IMR-90 (cell line): Measurements from ENCODE around the gene IRAK2. TPM values are rescaled to one million over a fixed set of nuclear protein-coding genes. Genes with fewer than 3 reads are reported as not detected.
A peak's percentile ranks its signal among the peaks of the same experiment; 100 is the strongest.

Experiments used
- ATAC-seq: fragments of 200-7000 bp; cut with Tn5 transposase; 2 replicates; pipeline ENCODE4 v1.9.1; 2020; ENCODE audit warnings: low read depth, mild to moderate bottlenecking, moderate library complexity
- BruUV-seq: library from RNA; stranded (reverse); fragments of 400-500 nt; replicated peaks from 2 replicates; lab custom pipeline; 2021; lab: Mats Ljungman, UMichigan
- CTCF ChIA-PET: fragments of 300-600 bp; formaldehyde crosslinking; extraction: SDS; loops from one replicate; lab custom pipeline; 2021; ENCODE audit warnings: antibody characterized with exemption; lab: Yijun Ruan, JAX
- POLR2A ChIA-PET: fragments of 300-600 bp; sonication (Branson Sonifier 250); formaldehyde crosslinking; loops from one replicate; lab custom pipeline; 2022; ENCODE audit warnings: antibody characterized with exemption; ENCODE audit not compliant: unreplicated experiment; lab: Charles Lee
- DNase-seq: peaks from one replicate; pipeline ENCODE4 v3.0.0; 2013
- H2AFZ ChIP-seq: replicated peaks from 2 replicates; pipeline ENCODE3; 2013; ENCODE audit warnings: low read length, mild to moderate bottlenecking; ENCODE audit not compliant: poor library complexity
- H2AK5ac ChIP-seq: 2 replicates; pipeline ENCODE4 v1.6.1; 2013; ENCODE audit warnings: low read depth, low read length, inconsistent platforms
- H2AK9ac ChIP-seq: replicated peaks from 2 replicates; pipeline ENCODE3; 2013; ENCODE audit warnings: mild to moderate bottlenecking, low read depth, low read length, moderate library complexity; ENCODE audit not compliant: poor library complexity
- H2BK120ac ChIP-seq: 2 replicates; pipeline ENCODE4 v1.6.1; 2013; ENCODE audit warnings: low read depth, low read length, inconsistent platforms
- H2BK15ac ChIP-seq: 3 replicates; pipeline ENCODE4 v1.6.1; 2013; ENCODE audit warnings: low read depth, low read length, inconsistent platforms
- H2BK20ac ChIP-seq: 2 replicates; pipeline ENCODE4 v1.6.1; 2013; ENCODE audit warnings: low read depth, mild to moderate bottlenecking, inconsistent platforms, low read length, moderate library complexity
- H2BK5ac ChIP-seq: 2 replicates; pipeline ENCODE4 v1.6.1; 2013; ENCODE audit warnings: mild to moderate bottlenecking, low read depth, low read length, inconsistent platforms; ENCODE audit not compliant: poor library complexity, severe bottlenecking
- H3K14ac ChIP-seq: replicated peaks from 2 replicates; pipeline ENCODE4 v1.6.1; 2013; ENCODE audit warnings: low read depth, low read length, inconsistent platforms
- H3K18ac ChIP-seq: 2 replicates; pipeline ENCODE4 v1.6.1; 2013; ENCODE audit warnings: low read depth, low read length, control low read depth
- H3K23ac ChIP-seq: 2 replicates; pipeline ENCODE4 v1.6.1; 2013; ENCODE audit warnings: low read depth, low read length, inconsistent platforms
- H3K27ac ChIP-seq: 2 replicates; pipeline ENCODE4 v1.5.1; 2013; ENCODE audit warnings: mild to moderate bottlenecking, control low read depth, low read length; ENCODE audit not compliant: insufficient read depth
- H3K27me3 ChIP-seq: 2 replicates; pipeline ENCODE4 v1.6.1; 2013; ENCODE audit warnings: low read length; ENCODE audit not compliant: control insufficient read depth, insufficient read depth
- H3K36me3 ChIP-seq: 2 replicates; pipeline ENCODE4 v1.6.1; 2013; ENCODE audit warnings: low read length, mixed read lengths; ENCODE audit not compliant: control insufficient read depth, insufficient read depth
- H3K4ac ChIP-seq: 2 replicates; pipeline ENCODE4 v1.6.1; 2013; ENCODE audit warnings: low read depth, low read length, inconsistent platforms
- H3K4me1 ChIP-seq: 2 replicates; pipeline ENCODE4 v1.6.1; 2013; ENCODE audit warnings: low read length, mixed read lengths; ENCODE audit not compliant: control insufficient read depth, insufficient read depth
- H3K4me2 ChIP-seq: 2 replicates; pipeline ENCODE4 v1.6.1; 2013; ENCODE audit warnings: low read depth, mild to moderate bottlenecking, control low read depth, low read length, moderate library complexity
- H3K4me3 ChIP-seq: 2 replicates; pipeline ENCODE4 v1.5.1; 2013; ENCODE audit warnings: low read depth, mild to moderate bottlenecking, control low read depth, low read length, moderate library complexity; ENCODE audit not compliant: insufficient read depth
- H3K56ac ChIP-seq: 2 replicates; pipeline ENCODE4 v1.6.1; 2013; ENCODE audit warnings: low read length, inconsistent platforms; ENCODE audit not compliant: insufficient read depth; ENCODE audit errors: extremely low read depth
- H3K79me1 ChIP-seq, 2 experiments: 2 replicates each; pipeline ENCODE4 v1.6.1; 2013; ENCODE audit warnings: low read length in 2 of 2, inconsistent platforms in 1 of 2, low read depth in 1 of 2
- H3K9ac ChIP-seq: 2 replicates; pipeline ENCODE4 v1.6.1; 2013; ENCODE audit warnings: low read depth, low read length, control low read depth
- H3K9me1 ChIP-seq: 2 replicates; pipeline ENCODE4 v1.6.1; 2013; ENCODE audit warnings: low read length, inconsistent platforms; ENCODE audit not compliant: insufficient read depth
- H3K9me3 ChIP-seq: 2 replicates; pipeline ENCODE4 v1.6.1; 2013; ENCODE audit warnings: low read length; ENCODE audit not compliant: control insufficient read depth, insufficient read depth
- H4K20me1 ChIP-seq: 2 replicates; pipeline ENCODE4 v1.6.1; 2013; ENCODE audit warnings: low read length, inconsistent platforms; ENCODE audit not compliant: insufficient read depth
- H4K5ac ChIP-seq: 2 replicates; pipeline ENCODE4 v1.6.1; 2013; ENCODE audit warnings: mild to moderate bottlenecking, low read depth, low read length, control low read depth
- H4K8ac ChIP-seq, 2 experiments: 2 replicates each; pipeline ENCODE4 v1.6.1; 2013; ENCODE audit warnings: low read depth in 2 of 2, low read length in 2 of 2, control low read depth in 1 of 2, inconsistent platforms in 1 of 2
- H4K91ac ChIP-seq: 2 replicates; pipeline ENCODE4 v1.6.1; 2013; ENCODE audit warnings: low read depth, low read length, inconsistent platforms; ENCODE audit not compliant: insufficient read depth
- BHLHE40 ChIP-seq: fragments of 150-350 bp; IDR thresholded peaks from 2 replicates; pipeline ENCODE4 v1.6.1; 2016; ENCODE audit warnings: mild to moderate bottlenecking, low read depth, low read length
- CEBPB ChIP-seq: IDR thresholded peaks from 2 replicates; pipeline ENCODE4 v1.6.1; 2012; ENCODE audit warnings: low read depth, low read length, improper control_type of control experiment
- CHD1 ChIP-seq: IDR thresholded peaks from 2 replicates; pipeline ENCODE4 v1.6.1; 2012; ENCODE audit warnings: low read depth, low read length, improper control_type of control experiment
- CTCF ChIP-seq: conservative IDR thresholded peaks from 2 replicates; pipeline ENCODE4 v1.5.1; 2012; ENCODE audit warnings: mild to moderate bottlenecking, low read depth, low read length, improper control_type of control experiment
- ELK1 ChIP-seq: fragments of 150-350 bp; IDR thresholded peaks from 2 replicates; pipeline ENCODE4 v1.6.1; 2016; ENCODE audit warnings: low read depth, mild to moderate bottlenecking, low read length, moderate library complexity, borderline replicate concordance
- FOS ChIP-seq: fragments of 150-350 bp; IDR thresholded peaks from 2 replicates; pipeline ENCODE4 v1.6.1; 2016; ENCODE audit warnings: low read depth, low read length
- MAFK ChIP-seq: IDR thresholded peaks from 2 replicates; pipeline ENCODE4 v1.6.1; 2012; ENCODE audit warnings: low read depth, low read length, improper control_type of control experiment
- MAZ ChIP-seq: IDR thresholded peaks from 2 replicates; pipeline ENCODE4 v1.6.1; 2012; ENCODE audit warnings: low read depth, mild to moderate bottlenecking, low read length, improper control_type of control experiment, moderate library complexity, borderline replicate concordance
- NFE2L2 ChIP-seq: fragments of 150-350 bp; IDR thresholded peaks from 2 replicates; pipeline ENCODE4 v1.6.1; 2016; ENCODE audit warnings: low read depth, mild to moderate bottlenecking, low read length
- RAD21 ChIP-seq: IDR thresholded peaks from 2 replicates; pipeline ENCODE4 v1.6.1; 2012; ENCODE audit warnings: low read length, improper control_type of control experiment
- RCOR1 ChIP-seq: IDR thresholded peaks from 2 replicates; pipeline ENCODE4 v1.6.1; 2012; ENCODE audit warnings: mild to moderate bottlenecking, low read length, improper control_type of control experiment; ENCODE audit not compliant: insufficient replicate concordance
- RFX5 ChIP-seq: IDR thresholded peaks from 2 replicates; pipeline ENCODE4 v1.8.0; 2012; ENCODE audit warnings: low read depth, mild to moderate bottlenecking, low read length, moderate library complexity
- SMC3 ChIP-seq: fragments of 150-350 bp; IDR thresholded peaks from 2 replicates; pipeline ENCODE4 v1.6.1; 2016; ENCODE audit warnings: low read depth, mild to moderate bottlenecking, antibody characterized with exemption, low read length, moderate library complexity
- USF2 ChIP-seq: fragments of 150-350 bp; IDR thresholded peaks from 2 replicates; pipeline ENCODE4 v1.6.1; 2017; ENCODE audit warnings: mild to moderate bottlenecking, antibody characterized with exemption, low read length, low read depth
- WGBS, 2 experiments: methylation state at CpG; one replicate each; pipeline versions ENCODE4 v1.1.5 to v1.1.7; 2013; ENCODE audit warnings: missing lambda C conversion rate in 2 of 2; ENCODE audit not compliant: insufficient read length in 1 of 2; ENCODE audit errors: extremely low coverage in 2 of 2; 5-methylcytosine and 5-hydroxymethylcytosine counted together
- dilution Hi-C: fragments of 300-500 bp; cut with HindIII; formaldehyde crosslinking; loops from one replicate; pipeline ENCODE4 v1.14.3; 2018; ENCODE audit warnings: low sequenced_read_pairs; ENCODE audit not compliant: unreplicated experiment
- in situ Hi-C: fragments of 300-500 bp; cut with MboI; formaldehyde crosslinking; loops from 3 replicates; pipeline ENCODE4 v1.14.3; 2019; ENCODE audit warnings: low sequenced_read_pairs, inconsistent platforms, mixed read lengths
- intact Hi-C: fragments of 100-400 bp; cut with micrococcal nuclease; formaldehyde crosslinking; loops from 2 replicates; pipeline ENCODE4 v1.10.0; 2022
- polyA plus RNA-seq, 3 experiments: library from polyadenylated mRNA; depleted of rRNA; stranded (reverse); fragments of >200 nt; gene quantifications; 2 replicates each; pipeline ENCODE4 v1.2.3, GENCODE V29; 2012; ENCODE audit warnings: low replicate concordance in 1 of 3
- total RNA-seq: library from RNA; depleted of rRNA; stranded (reverse); fragments of >200 nt; gene quantifications from 2 replicates; pipeline ENCODE4 v1.2.3, GENCODE V29; 2012

The IRAK2 gene
- total and polyA plus RNA-seq, 2 of the 4 experiments (the other 2 are of a cell fraction): 6.9 to 8.1 TPM

- 95% methylated on average over 3 of the region's 11 CpGs; no CpG with 5 or more reads in 1 of the 2 experiments for WGBS, 2 experiments
- Histone ChIP-seq H4K20me1 (no peaks in the 10 kb centered on the region), H2BK15ac (no peak overlapping the region), H4K8ac (no peak overlapping the region), H2AFZ (no peak overlapping the region), H3K4me3 (no peak overlapping the region), H2AK9ac (peak overlapping the region; percentile 9), H3K9ac (no peak overlapping the region), H3K4ac (no peak overlapping the region), H2BK5ac (no peak overlapping the region), H3K27me3 (no peaks in the 10 kb centered on the region), H3K9me1 (peaks cover 3% of the 10 kb centered on the region; the same call in 1 of the 2 replicates), H3K4me1 (no peaks in the 10 kb centered on the region), H3K18ac (no peak overlapping the region), H4K5ac (no peak overlapping the region), H3K4me2 (no peak overlapping the region), H3K23ac (no peak overlapping the region), H2BK20ac (no peak overlapping the region), H3K56ac (no peak overlapping the region), H4K91ac (no peak overlapping the region), H3K36me3 (peaks cover 28% of the 10 kb centered on the region), H3K14ac (no peak overlapping the region), H3K9me3 (no peaks in the 10 kb centered on the region), H2BK120ac (no peak overlapping the region), H3K27ac (no peak overlapping the region), H2AK5ac (no peak overlapping the region), H3K79me1 (no peaks in the 10 kb centered on the region; a peak in 1 of 4 replicates)
- intact Hi-C loops: loop anchor here (10.0 kb wide), 1 partner anchor 444 kb away; the partner anchor contains the start of gene RPUSD3
- ChIA-PET POLR2A (no interaction called here), CTCF (no interaction called here)
- no peak for DNase-seq
- no peak for ATAC-seq
- in situ Hi-C loops: no loop called here
- dilution Hi-C loops: no loop called here
- TF ChIP-seq CEBPB (no peak), RFX5 (no peak), RCOR1 (no peak), NFE2L2 (no peak), CHD1 (no peak), SMC3 (no peak), CTCF (no peak), ELK1 (no peak), MAFK (no peak), FOS (no peak), BHLHE40 (no peak), USF2 (no peak), RAD21 (no peak), MAZ (no peak)
- BruUV-seq: no TSS peak
Observed at GRCh38 chr3:10288575-10288960, 123.8 kb downstream of the IRAK2 start.
